Activated T-cell treated with anti-CD3 and anti-CD28 coated beads, Interleukin-2, amount 50 U/mL, for 4 hours (primary cell): ENCODE measurements around the gene EIF2S3B. TPM values are rescaled to one million over a fixed set of nuclear protein-coding genes. Genes with fewer than 3 reads are reported as not detected.
"Not testable (repeated sequence)": the region's sequence is repeated elsewhere in the genome, so short reads cannot be mapped to it uniquely, and the experiment has no call there.

Experiments
- ATAC-seq, 2 donors: fragments of 200-7000 bp; cut with Tn5 transposase; one replicate each; pipeline ENCODE4 v1.10.0; 2021
- DNase-seq: peaks from one replicate; pipeline ENCODE4 v3.0.0-alpha.2; 2020
- H3K27me3 Mint-ChIP-seq: one replicate; pipeline ENCODE4 v1.8.0; 2021; ENCODE audit warnings: low read depth, mixed read lengths
- H3K36me3 Mint-ChIP-seq: one replicate; pipeline ENCODE4 v1.8.0; 2022; ENCODE audit warnings: mixed read lengths; ENCODE audit not compliant: insufficient read depth
- H3K4me1 Mint-ChIP-seq: one replicate; pipeline ENCODE4 v1.8.0; 2021; ENCODE audit warnings: low read depth, mixed read lengths
- H3K4me3 Mint-ChIP-seq: one replicate; pipeline ENCODE4 v1.8.0; 2021; ENCODE audit warnings: mild to moderate bottlenecking, moderate library complexity, mixed read lengths
- H3K9me3 Mint-ChIP-seq: one replicate; pipeline ENCODE4 v1.8.0; 2021; ENCODE audit warnings: mixed read lengths
- total RNA-seq, 3 donors: library from RNA; stranded (reverse); gene quantifications; one replicate each; pipeline ENCODE4 v1.2.1, GENCODE V29; 2021

Gene EIF2S3B
- total RNA-seq: 1 to 10 TPM in 2 of 3 donors, under 1 TPM in 1; 0.68 to 6.7 (median 1.2) TPM

DNA sequence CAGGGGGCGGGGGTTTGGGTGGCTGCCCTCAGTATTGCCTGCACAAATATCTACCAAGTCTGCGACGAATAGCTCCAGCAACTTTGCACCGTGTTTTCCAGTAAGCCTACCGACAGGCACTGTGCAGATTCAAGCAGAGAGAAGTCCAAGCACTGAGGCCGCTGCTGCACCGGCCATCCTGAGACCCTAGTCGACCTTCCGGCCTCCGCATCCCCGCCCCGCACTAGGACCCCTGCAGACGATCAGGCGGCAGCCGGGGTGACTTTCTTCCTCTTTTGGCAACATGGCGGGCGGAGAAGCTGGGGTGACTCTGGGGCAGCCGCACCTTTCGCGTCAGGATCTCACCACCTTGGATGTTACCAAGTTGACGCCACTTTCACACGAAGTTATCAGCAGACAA lies at the start of gene EIF2S3B:
Gene EIF2S3B, plus strand, starts transcription at position 271 of the 400 bp plus-strand sequence. Its CDS starts 13 bp downstream, at position 284.
- Mint-ChIP-seq H3K4me3 (no peak within 1 kb of the TSS), H3K4me1 (peaks cover 3% of the 10 kb centered on the region), H3K9me3 (no peaks in the 10 kb centered on the region), H3K27me3 (peaks cover 10% of the 10 kb centered on the region), H3K36me3 (no peaks in the 10 kb centered on the region)
- ATAC-seq: no peak
- no peak for DNase-seq

- H3K4me3 Mint-ChIP-seq: no peak overlapping the region
- DNase-seq (no peak), ATAC-seq (no peak)
- peaks cover 32% of the 10 kb centered on the region for H3K9me3 Mint-ChIP-seq
- H3K27me3 Mint-ChIP-seq: peaks cover 1% of the 10 kb centered on the region
- no peaks in the 10 kb centered on the region for H3K4me1 Mint-ChIP-seq
- no peaks in the 10 kb centered on the region for H3K36me3 Mint-ChIP-seq
Measured at GRCh38 chr12:10456856-10457255, 48.8 kb upstream of the EIF2S3B start.

DNA sequence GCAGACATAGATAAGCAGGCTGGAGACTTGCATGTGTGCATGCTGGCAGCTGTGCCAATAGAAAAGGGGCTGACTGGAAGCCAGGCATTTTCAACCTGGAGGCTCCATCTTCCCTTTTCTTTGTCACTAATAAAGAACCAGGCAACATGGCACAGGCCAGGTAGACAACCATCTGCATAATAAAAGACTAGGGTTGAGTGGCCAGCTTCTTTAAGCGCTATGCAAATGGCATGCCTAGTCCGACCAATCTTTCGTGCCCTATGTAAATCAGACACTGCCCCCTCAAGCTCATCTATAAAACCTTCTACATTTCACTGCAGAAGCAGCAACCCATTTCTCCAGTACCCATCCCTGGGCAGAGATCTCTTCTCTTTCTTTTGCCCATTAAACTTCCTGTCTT lies 47.9 kb upstream of the EIF2S3B start:
- no peak for DNase-seq
- Mint-ChIP-seq H3K9me3 (peaks cover 36% of the 10 kb centered on the region), H3K4me3 (no peak overlapping the region), H3K4me1 (no peaks in the 10 kb centered on the region), H3K27me3 (peaks cover 3% of the 10 kb centered on the region), H3K36me3 (no peaks in the 10 kb centered on the region)
- ATAC-seq: no peak

- Mint-ChIP-seq H3K36me3 (no peaks in the 10 kb centered on the region), H3K4me3 (no peak overlapping the region)
Measured at GRCh38 chr12:10466311-10466710, 39.4 kb upstream of the EIF2S3B start.

DNA sequence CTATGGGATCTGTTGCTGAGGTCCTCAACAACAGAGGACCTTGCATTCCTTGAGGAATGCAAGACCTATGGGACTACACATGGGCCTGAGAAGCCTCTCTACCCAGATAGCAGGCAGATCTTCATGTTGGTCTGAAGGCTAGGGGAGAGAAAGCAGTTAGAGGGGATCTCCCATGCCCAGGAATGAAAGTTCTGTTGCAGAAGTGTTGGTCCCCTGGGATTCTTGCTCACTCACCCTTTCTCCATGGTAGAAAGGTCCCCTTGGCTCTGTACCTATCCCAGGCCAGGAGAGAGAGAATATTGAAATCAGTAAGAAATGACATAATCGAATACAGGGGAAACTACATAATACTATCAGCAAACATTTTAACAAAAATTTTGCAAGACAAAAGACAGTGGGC lies 36.0 kb upstream of the EIF2S3B start:
- no peak overlapping the region for H3K4me3 Mint-ChIP-seq
- H3K9me3 Mint-ChIP-seq: peaks cover 6% of the 10 kb centered on the region
- no peaks in the 10 kb centered on the region for H3K36me3 Mint-ChIP-seq
- no peak for ATAC-seq
- DNase-seq: no peak
- peaks cover 13% of the 10 kb centered on the region for H3K27me3 Mint-ChIP-seq
- H3K4me1 Mint-ChIP-seq: no peaks in the 10 kb centered on the region

More at GRCh38 chr12:10466311-10466710, 39.4 kb upstream of the EIF2S3B start:
- DNase-seq (no peak), ATAC-seq (no peak)
- no peaks in the 10 kb centered on the region for H3K4me1 Mint-ChIP-seq
- peaks cover 17% of the 10 kb centered on the region for H3K27me3 Mint-ChIP-seq
- peaks cover 7% of the 10 kb centered on the region for H3K9me3 Mint-ChIP-seq

- H3K4me1 Mint-ChIP-seq, ATAC-seq, H3K36me3 Mint-ChIP-seq, H3K9me3 Mint-ChIP-seq, H3K27me3 Mint-ChIP-seq, H3K4me3 Mint-ChIP-seq, DNase-seq: not testable (repeated sequence)
Measured at GRCh38 chr12:10472808-10473207, 32.9 kb upstream of the EIF2S3B start.

DNA sequence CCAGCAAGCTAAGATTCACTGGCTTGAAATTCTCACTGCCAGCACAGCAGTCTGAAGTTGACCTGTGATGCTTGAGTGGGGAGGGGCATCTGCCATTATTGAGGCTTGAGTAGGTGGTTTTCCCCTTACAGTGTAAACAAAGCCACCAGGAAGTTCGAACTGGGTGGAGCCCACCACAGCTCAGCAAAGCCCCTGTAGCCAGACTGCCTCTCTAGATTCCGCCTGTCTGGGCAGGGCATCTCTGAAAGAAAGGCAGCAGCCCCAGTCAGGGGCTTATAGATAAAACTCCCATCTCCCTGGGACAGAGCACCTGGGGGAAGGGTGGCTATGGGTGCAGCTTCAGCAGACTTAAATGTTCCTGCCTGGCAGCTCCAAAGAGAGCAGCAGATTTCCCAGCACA lies 23.8 kb upstream of the EIF2S3B start:
- H3K9me3 Mint-ChIP-seq, H3K36me3 Mint-ChIP-seq, ATAC-seq, H3K27me3 Mint-ChIP-seq, H3K4me3 Mint-ChIP-seq, H3K4me1 Mint-ChIP-seq, DNase-seq: not testable (repeated sequence)

DNA sequence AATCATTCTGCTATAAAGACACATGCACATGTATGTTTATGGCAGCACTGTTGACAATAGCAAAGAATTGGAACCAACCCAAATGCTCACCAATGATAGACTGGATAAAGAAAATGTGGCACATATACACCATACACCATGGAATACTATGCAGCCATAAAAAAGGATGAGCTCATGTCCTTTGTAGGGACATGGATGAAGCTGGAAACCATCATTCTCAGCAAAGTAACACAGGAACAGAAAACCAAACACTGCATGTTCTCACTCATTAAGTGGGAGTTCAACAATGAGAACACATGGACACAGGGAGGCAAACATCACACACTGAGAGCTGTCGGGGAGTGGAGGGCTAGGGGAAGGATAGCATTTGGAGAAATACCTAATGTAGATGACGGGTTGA lies 18.4 kb upstream of the EIF2S3B start:
- H3K4me3 Mint-ChIP-seq, H3K9me3 Mint-ChIP-seq, H3K27me3 Mint-ChIP-seq, ATAC-seq, H3K4me1 Mint-ChIP-seq, DNase-seq, H3K36me3 Mint-ChIP-seq: not testable (repeated sequence)

- peaks cover 2% of the 10 kb centered on the region for H3K4me1 Mint-ChIP-seq
- no peak for ATAC-seq
- H3K27me3 Mint-ChIP-seq: peaks cover 13% of the 10 kb centered on the region
- no peaks in the 10 kb centered on the region for H3K36me3 Mint-ChIP-seq
- DNase-seq: no peak
- H3K9me3 Mint-ChIP-seq: peaks cover 4% of the 10 kb centered on the region
- no peak overlapping the region for H3K4me3 Mint-ChIP-seq
Measured at GRCh38 chr12:10491766-10492165, 13.9 kb upstream of the EIF2S3B start.

DNA sequence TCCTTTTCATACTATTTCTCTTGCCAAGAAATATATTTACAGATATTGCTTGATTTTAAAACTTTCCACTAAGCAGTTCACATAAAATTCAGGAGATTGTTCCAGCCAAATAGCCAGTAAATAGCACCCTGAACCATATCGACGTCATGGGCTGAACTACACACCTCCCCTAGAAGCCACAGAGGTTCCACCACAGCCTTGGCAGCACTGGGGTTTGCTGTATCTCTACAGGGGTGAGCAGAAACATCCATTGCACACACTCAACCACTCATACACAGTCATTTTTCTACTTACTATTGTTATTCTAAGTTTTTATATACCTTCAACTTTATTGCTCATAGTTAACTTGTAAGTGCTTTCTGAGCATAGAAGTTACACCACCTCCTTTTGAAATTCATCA lies 8.1 kb upstream of the EIF2S3B start:
- H3K27me3 Mint-ChIP-seq: peaks cover 24% of the 10 kb centered on the region
- no peaks in the 10 kb centered on the region for H3K36me3 Mint-ChIP-seq
- no peak overlapping the region for H3K4me3 Mint-ChIP-seq
- ATAC-seq (peak; percentile 96 to 97), DNase-seq (peak; percentile 38)
- H3K4me1 Mint-ChIP-seq: peaks cover 14% of the 10 kb centered on the region
- no peaks in the 10 kb centered on the region for H3K9me3 Mint-ChIP-seq

DNA sequence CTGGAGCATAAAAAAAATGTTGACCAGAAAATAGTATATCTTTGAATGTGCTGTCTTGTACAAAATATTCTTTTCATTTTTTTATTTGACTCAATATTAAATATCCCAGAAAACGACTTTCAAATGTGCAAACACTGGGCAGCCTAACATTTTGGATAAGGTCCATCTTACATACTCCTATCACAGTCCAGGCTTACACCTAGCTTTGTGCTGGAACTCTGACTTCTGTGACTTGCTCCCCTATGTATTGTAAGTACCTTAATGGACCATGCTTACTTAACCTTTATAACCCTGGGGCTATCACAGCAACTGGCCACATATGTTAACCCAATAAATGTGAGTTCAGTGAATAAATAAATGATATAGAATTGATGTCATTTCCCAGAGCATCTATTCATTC lies 7.6 kb upstream of the EIF2S3B start:
- H3K27me3 Mint-ChIP-seq: peaks cover 25% of the 10 kb centered on the region
- peaks cover 14% of the 10 kb centered on the region for H3K4me1 Mint-ChIP-seq
- H3K4me3 Mint-ChIP-seq: no peak overlapping the region
- H3K36me3 Mint-ChIP-seq: no peaks in the 10 kb centered on the region
- H3K9me3 Mint-ChIP-seq: no peaks in the 10 kb centered on the region
- peak; percentile 6 to 12 for ATAC-seq
- no peak for DNase-seq

DNA sequence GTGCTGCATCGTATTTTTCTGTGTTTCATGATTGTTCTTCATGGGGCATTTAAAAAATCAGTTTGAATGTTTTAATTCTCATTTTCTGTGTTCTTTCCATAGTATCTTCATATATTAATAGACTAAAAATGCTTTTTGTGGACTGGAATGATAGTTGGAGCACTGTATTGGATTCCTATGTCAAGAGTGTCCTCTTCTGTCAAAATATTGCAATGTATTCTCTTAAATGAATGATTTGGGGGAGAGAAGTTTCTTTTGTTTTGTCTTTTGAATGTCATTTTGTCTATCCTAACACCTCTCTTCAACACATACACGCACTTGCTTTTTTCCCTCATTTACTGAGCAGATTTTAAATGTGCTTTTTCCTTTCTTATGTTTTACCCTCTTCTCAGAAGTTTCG lies 4.7 kb upstream of the EIF2S3B start:
- no peaks in the 10 kb centered on the region for H3K36me3 Mint-ChIP-seq
- H3K4me1 Mint-ChIP-seq: peaks cover 14% of the 10 kb centered on the region
- H3K9me3 Mint-ChIP-seq: no peaks in the 10 kb centered on the region
- H3K27me3 Mint-ChIP-seq: peaks cover 14% of the 10 kb centered on the region
- H3K4me3 Mint-ChIP-seq: no peak overlapping the region
- ATAC-seq (no peak), DNase-seq (no peak)

GRCh38 chr12:10503460-10503859 lies 2.2 kb upstream of the EIF2S3B start:
- Mint-ChIP-seq H3K27me3 (peaks cover 16% of the 10 kb centered on the region), H3K4me1 (peaks cover 12% of the 10 kb centered on the region), H3K36me3 (no peaks in the 10 kb centered on the region), H3K4me3 (no peak overlapping the region), H3K9me3 (no peaks in the 10 kb centered on the region)
- DNase-seq (no peak), ATAC-seq (peak; percentile 87)

DNA sequence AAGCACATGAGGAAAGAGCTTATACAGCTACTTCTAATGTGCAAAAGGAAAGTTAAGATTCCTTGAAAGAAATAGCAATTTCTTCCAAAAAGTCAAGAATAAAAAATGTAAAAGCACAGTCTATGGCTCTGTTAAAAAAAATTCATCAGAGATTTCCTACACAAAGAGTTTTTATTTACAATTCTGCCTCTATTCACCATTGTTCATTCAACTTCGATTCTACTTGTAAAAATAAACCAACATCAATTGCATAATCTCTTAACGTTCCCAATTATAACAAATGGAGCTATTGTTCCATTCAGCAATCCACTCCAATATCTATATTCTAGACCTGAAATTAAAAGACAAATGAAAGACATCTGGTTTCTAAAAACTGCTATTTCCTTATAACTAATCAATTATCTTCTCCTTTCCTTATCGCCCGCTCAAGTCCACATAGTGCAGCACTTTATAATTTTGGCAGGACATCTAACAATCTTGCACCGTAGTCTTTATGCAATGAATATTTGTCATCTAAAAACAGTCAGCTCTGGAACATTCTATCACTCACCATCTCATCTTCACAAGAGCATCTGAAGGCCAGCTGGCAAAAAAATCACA lies 6.2 kb downstream of the EIF2S3B start:
- H3K4me1 Mint-ChIP-seq: no peaks in the 10 kb centered on the region
- peaks cover 2% of the 10 kb centered on the region for H3K27me3 Mint-ChIP-seq
- H3K36me3 Mint-ChIP-seq: no peaks in the 10 kb centered on the region
- ATAC-seq (no peak), DNase-seq (no peak)
- H3K9me3 Mint-ChIP-seq: no peaks in the 10 kb centered on the region
- H3K4me3 Mint-ChIP-seq: no peak overlapping the region

DNA sequence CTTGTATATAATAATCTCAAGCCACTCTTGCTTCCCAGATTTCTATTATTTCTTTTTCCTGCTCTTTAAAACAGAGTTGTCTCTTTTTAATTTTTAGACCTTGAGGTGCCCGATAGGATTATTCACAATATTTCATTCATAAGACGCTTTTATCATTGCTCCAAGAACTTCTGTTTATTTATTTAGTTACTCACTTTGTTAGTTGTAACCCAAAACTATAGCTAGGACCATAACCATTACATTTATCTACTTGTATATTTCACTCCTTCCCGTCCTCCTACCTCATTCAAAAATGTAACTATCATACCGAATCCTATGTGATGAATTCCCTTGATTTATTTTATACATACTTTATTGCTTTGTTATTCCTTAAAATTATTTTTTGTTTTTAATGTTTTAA lies 7.1 kb downstream of the EIF2S3B start:
- no peaks in the 10 kb centered on the region for H3K4me1 Mint-ChIP-seq

More for the DNA sequence above, 7.1 kb downstream of the EIF2S3B start:
- no peaks in the 10 kb centered on the region for H3K9me3 Mint-ChIP-seq
- no peak for DNase-seq
- no peak for ATAC-seq
- H3K27me3 Mint-ChIP-seq: peaks cover 2% of the 10 kb centered on the region
- no peaks in the 10 kb centered on the region for H3K36me3 Mint-ChIP-seq
- no peak overlapping the region for H3K4me3 Mint-ChIP-seq
